SKM-1 (cell line): ENCODE measurements around the gene MYO18B.

ENCODE experiments used
- DNase-seq: peaks from one replicate; lab custom pipeline; 2025; ENCODE audit not compliant: unreplicated experiment; lab: John Stamatoyannopoulos, UW

MYO18B gene

GRCh38 chr22:25817092-25817943 is 75.3 kb downstream of the MYO18B start:
- DNase-seq = no peak

- no peak for DNase-seq
Measured at GRCh38 chr22:25818541-25818940, 76.6 kb downstream of the MYO18B start.

- DNase-seq = no peak
Measured at GRCh38 chr22:25822344-25822743, 80.4 kb downstream of the MYO18B start.

GRCh38 chr22:25823276-25823675 is 81.3 kb downstream of the MYO18B start:
- no peak for DNase-seq

- no peak for DNase-seq
Measured at GRCh38 chr22:25824828-25825423, 82.9 kb downstream of the MYO18B start.

GRCh38 chr22:25827415-25827814 is 85.4 kb downstream of the MYO18B start:
- DNase-seq = no peak

- no peak for DNase-seq
Measured at GRCh38 chr22:25828422-25828821, 86.4 kb downstream of the MYO18B start.

- DNase-seq = no peak
Measured at GRCh38 chr22:25829237-25829636, 87.2 kb downstream of the MYO18B start.

- no peak for DNase-seq
Measured at GRCh38 chr22:25829808-25830777, 88.1 kb downstream of the MYO18B start.

GRCh38 chr22:25833091-25833490 is 91.1 kb downstream of the MYO18B start:
- DNase-seq = no peak

GRCh38 chr22:25833676-25834075 is 91.7 kb downstream of the MYO18B start:
- DNase-seq = no peak

GRCh38 chr22:25834490-25834889 is 92.5 kb downstream of the MYO18B start:
- DNase-seq = no peak

GRCh38 chr22:25835348-25835747 is 93.4 kb downstream of the MYO18B start:
- DNase-seq = no peak

GRCh38 chr22:25837288-25837900 is 95.4 kb downstream of the MYO18B start:
- DNase-seq = no peak

- DNase-seq = no peak
Measured at GRCh38 chr22:25838960-25839741, 97.2 kb downstream of the MYO18B start.

- no peak for DNase-seq
Measured at GRCh38 chr22:25839755-25840154, 97.8 kb downstream of the MYO18B start.

GRCh38 chr22:25840167-25840566 is 98.2 kb downstream of the MYO18B start:
- no peak for DNase-seq

- DNase-seq = no peak
Measured at GRCh38 chr22:25840891-25841290, 98.9 kb downstream of the MYO18B start.

- DNase-seq = no peak
Measured at GRCh38 chr22:25841775-25842174, 99.8 kb downstream of the MYO18B start.
